CD4-positive, alpha-beta T cell treated with Interleukin-4 for 1 hour (primary cell): ENCODE results near the gene NPR3.

Source experiments
- DNase-seq, 2 donors: peaks; one replicate each; pipeline ENCODE4 v3.0.0-alpha.2; 2020 to 2022

The NPR3 gene

DNA sequence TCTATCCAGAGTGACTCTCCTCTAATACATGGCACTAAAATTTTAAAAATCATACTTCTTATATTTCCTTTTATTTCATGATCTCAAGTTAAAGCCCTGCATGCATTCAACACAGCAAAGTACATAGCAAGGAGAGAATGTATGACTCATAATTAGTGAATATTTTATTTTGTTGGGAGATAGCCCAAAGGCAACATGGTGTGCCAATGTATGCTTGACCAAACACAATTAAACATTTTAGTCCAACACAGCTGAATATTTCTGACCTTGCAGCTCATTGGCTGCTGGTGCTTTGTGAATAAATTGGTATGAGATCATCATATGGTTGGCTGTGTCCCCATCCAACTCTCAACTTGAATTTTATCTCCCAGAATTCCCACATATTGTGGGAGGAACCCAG lies 103.5 kb downstream of the NPR3 start:
- no peak for DNase-seq

DNA sequence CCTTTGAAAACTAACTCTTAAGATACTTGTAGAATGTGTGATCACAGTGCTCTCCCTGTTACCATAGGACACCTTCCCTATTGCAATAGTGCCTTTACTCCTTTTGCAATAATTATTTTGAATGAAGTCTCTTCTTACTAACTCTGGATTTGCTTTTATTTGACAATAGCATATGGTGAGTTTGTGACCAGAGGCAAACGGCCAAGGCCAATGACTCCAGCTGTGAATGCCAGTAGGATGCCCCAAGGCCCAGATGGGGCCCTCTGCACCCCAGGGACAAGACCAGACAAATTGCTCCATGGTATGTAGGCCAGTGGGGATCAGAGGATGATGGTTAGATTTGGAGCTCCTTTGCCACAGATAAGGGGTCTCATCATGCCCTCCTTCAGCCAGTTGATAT lies 116.9 kb downstream of the NPR3 start:
- DNase-seq = no peak

DNA sequence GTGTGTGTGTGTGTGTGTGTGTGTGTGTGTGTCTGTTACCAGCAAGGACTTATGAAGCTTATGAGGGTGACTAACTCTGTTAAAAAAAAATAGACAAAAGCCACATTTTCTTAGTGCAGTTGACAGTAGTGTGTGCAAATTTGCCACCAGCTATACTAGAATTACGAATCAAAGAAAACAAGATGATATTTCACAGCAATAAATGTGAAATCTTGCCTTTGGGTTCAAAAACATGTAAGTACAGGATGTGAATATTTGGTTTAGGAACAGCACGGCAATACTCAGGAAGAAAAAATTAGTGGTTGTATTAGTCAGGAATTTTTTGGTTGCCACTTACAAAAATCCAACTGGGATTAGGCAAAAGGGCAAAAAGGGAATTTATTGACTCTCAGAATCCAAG lies 117.4 kb downstream of the NPR3 start:
- DNase-seq = no peak

DNA sequence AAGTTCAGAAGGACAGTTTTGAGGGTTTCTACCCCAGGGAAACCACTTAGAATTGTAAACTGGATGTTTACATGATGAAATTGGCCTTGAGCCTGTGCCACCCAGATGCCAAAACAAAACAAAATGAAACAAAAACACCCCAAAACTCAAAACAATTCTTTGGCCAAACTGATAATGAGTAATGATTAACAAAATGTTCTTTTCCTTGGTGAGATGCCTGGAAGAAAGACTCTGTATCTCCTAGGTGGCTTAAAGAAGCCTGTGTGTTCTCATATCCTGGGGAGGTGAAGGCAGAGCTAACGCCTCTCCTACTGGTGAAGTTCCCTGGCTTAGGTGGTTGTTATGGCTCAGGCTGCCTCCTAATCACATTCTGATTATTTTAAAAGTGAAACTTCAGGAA lies 120.5 kb downstream of the NPR3 start:
- DNase-seq = no peak

DNA sequence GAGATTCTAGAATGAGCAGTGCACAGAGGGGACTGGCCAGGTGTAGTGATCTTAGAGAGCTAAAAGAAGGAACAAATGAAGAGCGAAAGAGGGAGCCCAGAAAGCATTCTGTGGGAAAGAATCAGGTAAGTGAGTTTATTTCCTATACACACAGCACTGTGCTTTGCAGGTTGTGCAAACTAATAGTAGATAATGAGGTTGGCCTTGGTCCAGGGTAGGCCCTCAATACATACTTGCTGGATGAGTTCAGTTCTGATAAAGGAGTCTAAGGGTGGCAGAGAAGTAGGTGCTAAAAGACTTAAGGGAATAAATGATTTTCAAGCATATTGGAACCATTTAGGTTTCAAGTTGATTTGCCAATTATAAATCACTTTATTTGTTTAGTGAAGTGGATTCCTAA lies 122.0 kb downstream of the NPR3 start:
- no peak for DNase-seq

DNA sequence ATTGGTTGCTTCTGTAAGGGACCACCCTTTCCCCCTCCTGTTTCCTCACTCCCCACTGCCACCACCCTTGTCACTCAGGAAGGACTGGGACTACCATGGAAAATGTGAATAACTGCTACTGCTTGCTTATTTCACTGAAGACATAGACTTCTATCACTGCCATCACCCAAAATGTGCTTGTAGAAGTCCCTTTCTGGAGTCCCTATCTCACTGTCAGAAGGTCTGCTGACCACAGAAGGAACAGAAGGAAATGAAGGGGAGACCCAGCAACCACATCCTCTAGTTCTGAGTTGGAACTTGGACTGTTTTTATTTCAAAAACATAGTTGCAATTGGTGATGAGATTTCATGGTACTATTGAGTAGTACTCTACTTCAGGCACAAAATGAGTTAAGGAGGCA lies 122.5 kb downstream of the NPR3 start:
- no peak for DNase-seq

DNA sequence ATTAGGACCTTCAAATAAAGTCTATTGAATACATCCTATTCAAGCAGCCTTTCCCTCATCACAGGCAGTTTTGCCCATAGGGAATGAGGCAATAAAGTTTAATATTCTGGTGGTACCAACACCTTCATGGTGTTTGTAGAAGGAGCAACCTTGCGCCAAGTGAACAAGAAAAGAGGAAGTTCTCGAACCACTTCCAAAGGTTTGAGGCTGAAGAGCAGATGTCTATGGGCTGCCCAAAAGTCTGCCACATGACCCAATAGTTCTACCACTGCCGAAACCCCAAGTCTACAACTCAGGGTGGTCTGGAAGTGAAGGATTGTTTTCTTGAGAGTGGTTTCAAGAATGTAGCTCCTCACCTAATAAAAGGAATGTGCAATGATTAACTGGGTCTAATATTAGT lies 123.1 kb downstream of the NPR3 start:
- DNase-seq = no peak

DNA sequence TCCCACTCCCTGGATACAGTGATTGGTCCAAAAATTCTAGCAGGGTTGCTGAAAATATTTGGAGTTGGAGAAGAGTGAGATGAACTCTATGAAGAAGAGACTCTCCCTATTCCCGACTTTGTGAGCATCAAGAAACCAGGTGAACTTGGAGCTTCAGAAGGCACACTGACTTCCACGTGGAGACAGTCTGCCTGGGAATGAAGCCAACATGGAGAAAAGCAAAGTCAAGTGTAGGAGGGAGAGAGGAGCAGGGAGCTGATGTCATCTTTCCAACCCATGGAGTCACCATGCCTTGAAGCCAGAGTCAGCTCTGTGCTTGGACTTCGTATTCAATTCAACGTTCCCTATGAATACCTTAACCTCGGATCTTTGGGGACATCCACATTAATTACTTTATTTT lies 125.1 kb downstream of the NPR3 start:
- DNase-seq = no peak

DNA sequence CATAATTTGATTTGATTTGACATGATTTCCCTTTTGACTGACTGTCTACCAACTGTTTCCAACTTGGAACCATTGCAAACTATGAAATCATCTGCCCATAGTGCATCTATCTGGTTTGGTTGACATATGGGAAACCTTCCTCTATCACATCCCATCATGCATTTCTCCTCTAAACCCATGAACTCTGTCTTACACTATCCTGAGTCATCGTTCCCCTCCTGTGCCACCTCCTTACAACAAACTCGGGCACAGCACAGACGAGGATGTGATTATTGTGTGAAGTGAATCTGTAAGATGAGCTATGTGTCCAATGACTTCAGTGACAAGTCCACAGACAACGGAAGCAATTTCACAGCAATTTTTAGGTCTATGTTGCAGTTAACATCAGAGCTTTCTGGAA lies 126.1 kb downstream of the NPR3 start:
- no peak for DNase-seq

DNA sequence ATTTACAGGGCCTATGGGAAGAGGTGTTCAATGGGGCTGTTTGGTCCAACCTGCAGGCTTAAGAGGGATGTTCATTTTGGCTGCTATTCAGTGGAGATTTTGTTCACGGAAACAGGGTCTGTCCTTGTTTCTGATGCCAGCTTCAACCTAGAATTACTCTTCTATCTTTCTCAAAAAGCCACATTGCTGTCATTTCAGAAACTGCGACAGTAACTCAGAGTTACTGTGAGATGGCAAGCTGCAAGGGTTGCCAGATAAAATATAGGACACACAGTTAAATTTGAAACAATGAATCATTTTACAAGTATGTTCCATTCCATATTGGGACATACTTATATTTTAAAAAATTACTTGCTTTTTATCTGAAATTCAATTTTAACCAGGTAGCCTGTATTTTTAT lies 128.0 kb downstream of the NPR3 start:
- DNase-seq = no peak

DNA sequence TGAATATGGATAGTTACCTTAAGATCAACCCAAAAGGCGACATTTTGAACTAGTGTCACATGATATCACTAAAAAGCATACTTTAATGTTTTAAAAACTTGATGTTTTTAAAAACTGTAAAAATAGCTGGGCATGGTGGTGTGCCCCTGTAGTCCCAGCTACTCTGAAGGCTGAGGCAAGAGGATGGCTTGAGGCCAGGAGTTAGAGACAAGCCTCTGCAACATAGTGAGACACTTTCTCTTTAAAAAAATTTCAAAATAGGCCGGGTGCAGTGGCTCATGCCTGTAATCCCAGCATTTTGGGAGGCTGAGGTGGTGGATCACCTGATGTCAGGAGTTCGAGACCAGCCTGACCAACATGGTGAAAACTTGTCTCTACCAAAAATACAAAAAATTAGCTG lies 129.5 kb downstream of the NPR3 start:
- no peak for DNase-seq
